Measurements from ENCODE around the gene MR1. TPM values are rescaled to one million over a fixed set of nuclear protein-coding genes. Genes with fewer than 3 reads are reported as not detected.

MR1 gene
- total and polyA plus RNA-seq, 9 of the 15 experiments (the other 6 are each of a cell fraction or from before 2014, with no cell fraction given), result 9.7 to 21.7 (median 15.6) TPM

- TF ChIP-seq ZNF318 (IDR thresholded peaks at IDR 0.05; ENCODE audit: borderline replicate concordance in 1 of 2, low read depth in 1 of 2), result no peak
- TF ChIP-seq DIDO1 (tag; IDR thresholded peaks at IDR 0.05; ENCODE audit: low read depth), result no peak
- TF ChIP-seq CCNT2 (IDR thresholded peaks at IDR 0.05; ENCODE audit: borderline replicate concordance, extremely low read depth, insufficient read length, low read depth, low read length), result no peak
- TF ChIP-seq MCM2 (IDR thresholded peaks at IDR 0.05; ENCODE audit: low read depth), result no peak
- TF ChIP-seq SUPT5H (IDR thresholded peaks at IDR 0.05), result no peak
- TF ChIP-seq MITF (IDR thresholded peaks at IDR 0.05), result no peak
- no peak for TF ChIP-seq ZC3H8 (IDR thresholded peaks at IDR 0.05)
- no peak for TF ChIP-seq ELK3 (CRISPR knock-in tag; IDR thresholded peaks at IDR 0.05)
- TF ChIP-seq ZNF609 (CRISPR knock-in tag; IDR thresholded peaks at IDR 0.05; ENCODE audit: borderline replicate concordance), result no peak
- peak; percentile 10; the same call in 1 of the 2 replicates for TF ChIP-seq ATF7 (IDR thresholded peaks at IDR 0.05)
- TF ChIP-seq GABPB1 (CRISPR knock-in tag; IDR thresholded peaks at IDR 0.05), result no peak
Observed at GRCh38 chr1:181099152-181100014, 65.6 kb downstream of the MR1 start (continued).
